Keratinocyte (primary cell): ENCODE data around the gene FAM13A. TPM values are rescaled to one million over a fixed set of nuclear protein-coding genes. Genes with fewer than 3 reads are reported as not detected.

Source experiments
- DNase-seq: peaks from one replicate; pipeline ENCODE4 v3.0.0-alpha.2; 2011; ENCODE audit warnings: low read depth, missing footprints, low spot score
- FAIRE-seq: peaks from 2 replicates; lab custom pipeline; 2011; peaks lifted over from hg19 to GRCh38; lab: Jason Lieb, UNC
- H2AFZ ChIP-seq: 2 replicates; pipeline ENCODE4 v1.6.0; 2012; ENCODE audit warnings: low read length, control low read depth, inconsistent platforms; ENCODE audit not compliant: control insufficient read depth
- H3K27ac ChIP-seq: 2 replicates; pipeline ENCODE4 v1.5.1; 2011; ENCODE audit warnings: low read length; ENCODE audit not compliant: control insufficient read depth, insufficient read depth
- H3K27me3 ChIP-seq: 3 replicates; pipeline ENCODE4 v1.6.0; 2011; ENCODE audit warnings: low read length; ENCODE audit not compliant: control insufficient read depth, insufficient read depth; ENCODE audit errors: extremely low read depth
- H3K36me3 ChIP-seq, 2 experiments: 2 replicates in 1 of 2; 3 replicates in 1 of 2; pipeline ENCODE4 v1.5.1; 2011; ENCODE audit warnings: low read length in 2 of 2, mild to moderate bottlenecking in 1 of 2; ENCODE audit not compliant: control insufficient read depth in 2 of 2, insufficient read depth in 2 of 2; ENCODE audit errors: extremely low read depth in 1 of 2
- H3K4me1 ChIP-seq: 3 replicates; pipeline ENCODE4 v1.5.1; 2011; ENCODE audit warnings: low read length; ENCODE audit not compliant: control insufficient read depth, insufficient read depth; ENCODE audit errors: extremely low read depth
- H3K4me2 ChIP-seq: 3 replicates; pipeline ENCODE4 v1.6.0; 2011; ENCODE audit warnings: low read depth, low read length; ENCODE audit not compliant: control insufficient read depth, insufficient read depth; ENCODE audit errors: extremely low read depth
- H3K4me3 ChIP-seq, 3 experiments: fragments of 200-600 bp in 1 of 3; sonication (generic) in 1 of 3; 2 replicates in 2 of 3; 3 replicates in 1 of 3; pipeline ENCODE4 v1.5.1; 2011 to 2016; ENCODE audit warnings: low read length in 3 of 3, mild to moderate bottlenecking in 3 of 3, control low read depth in 2 of 3, inconsistent platforms in 1 of 3, low read depth in 1 of 3, mixed read lengths in 1 of 3, mixed run types in 1 of 3, moderate library complexity in 1 of 3; ENCODE audit not compliant: control insufficient read depth in 2 of 3, insufficient read depth in 2 of 3; ENCODE audit errors: extremely low read depth in 1 of 3
- H3K79me2 ChIP-seq: 2 replicates; pipeline ENCODE4 v1.6.0; 2012; ENCODE audit warnings: low read length; ENCODE audit not compliant: control insufficient read depth, insufficient read depth
- H3K9ac ChIP-seq: 3 replicates; pipeline ENCODE4 v1.6.0; 2011; ENCODE audit warnings: low read length; ENCODE audit not compliant: control insufficient read depth, insufficient read depth; ENCODE audit errors: extremely low read depth
- H3K9me1 ChIP-seq: 3 replicates; pipeline ENCODE4 v1.6.0; 2011; ENCODE audit warnings: low read length; ENCODE audit not compliant: control insufficient read depth, insufficient read depth; ENCODE audit errors: extremely low read depth
- H3K9me3 ChIP-seq: 2 replicates; pipeline ENCODE4 v1.5.1; 2012; ENCODE audit warnings: low read depth, low read length; ENCODE audit not compliant: control insufficient read depth
- H4K20me1 ChIP-seq: 3 replicates; pipeline ENCODE4 v1.6.0; 2011; ENCODE audit warnings: low read length; ENCODE audit not compliant: control insufficient read depth, insufficient read depth; ENCODE audit errors: extremely low read depth
- EZH2 ChIP-seq: IDR thresholded peaks from one replicate; pipeline ENCODE4 v1.6.1; 2012; ENCODE audit warnings: inconsistent platforms, mild to moderate bottlenecking, low read length, moderate library complexity
- dilution Hi-C: fragments of 300-500 bp; cut with MboI; formaldehyde crosslinking; loops from one replicate; pipeline ENCODE4 v1.7.0; 2020; ENCODE audit warnings: low sequenced_read_pairs; ENCODE audit not compliant: extremely low pct_ligation_motif_present
- polyA plus RNA-seq, 5 experiments: library from polyadenylated mRNA; depleted of rRNA in 3 of 5; stranded (reverse) in 3 of 5; stranded (forward) in 1 of 5; unstranded in 1 of 5; fragments of >200 nt; gene quantifications; 1 replicate in 1 of 5; 2 replicates in 3 of 5; 3 replicates in 1 of 5; pipeline versions ENCODE4 v1.2.1 to v1.2.3, GENCODE V29; 2011 to 2012; ENCODE audit warnings: missing spikeins in 2 of 5, low read depth in 1 of 5, low replicate concordance in 1 of 5
- TF ChIP-seq, protein P1 (sequence below), 3 experiments: IDR thresholded peaks in 1 of 3; conservative IDR thresholded peaks in 1 of 3; optimal IDR thresholded peaks in 1 of 3; 2 replicates in 2 of 3; 3 replicates in 1 of 3; pipeline versions ENCODE3 to v1.5.1; 2011; ENCODE audit warnings: low read length in 3 of 3, mild to moderate bottlenecking in 3 of 3, moderate library complexity in 2 of 3, control low read depth in 1 of 3, inconsistent platforms in 1 of 3; ENCODE audit not compliant: insufficient read depth in 2 of 3; ENCODE audit errors: extremely low read depth in 1 of 3

Gene FAM13A
- polyA plus RNA-seq, 1 donor (not counting 4 experiments of a cell fraction or from before 2014, with no cell fraction given): 6.0 TPM

DNA sequence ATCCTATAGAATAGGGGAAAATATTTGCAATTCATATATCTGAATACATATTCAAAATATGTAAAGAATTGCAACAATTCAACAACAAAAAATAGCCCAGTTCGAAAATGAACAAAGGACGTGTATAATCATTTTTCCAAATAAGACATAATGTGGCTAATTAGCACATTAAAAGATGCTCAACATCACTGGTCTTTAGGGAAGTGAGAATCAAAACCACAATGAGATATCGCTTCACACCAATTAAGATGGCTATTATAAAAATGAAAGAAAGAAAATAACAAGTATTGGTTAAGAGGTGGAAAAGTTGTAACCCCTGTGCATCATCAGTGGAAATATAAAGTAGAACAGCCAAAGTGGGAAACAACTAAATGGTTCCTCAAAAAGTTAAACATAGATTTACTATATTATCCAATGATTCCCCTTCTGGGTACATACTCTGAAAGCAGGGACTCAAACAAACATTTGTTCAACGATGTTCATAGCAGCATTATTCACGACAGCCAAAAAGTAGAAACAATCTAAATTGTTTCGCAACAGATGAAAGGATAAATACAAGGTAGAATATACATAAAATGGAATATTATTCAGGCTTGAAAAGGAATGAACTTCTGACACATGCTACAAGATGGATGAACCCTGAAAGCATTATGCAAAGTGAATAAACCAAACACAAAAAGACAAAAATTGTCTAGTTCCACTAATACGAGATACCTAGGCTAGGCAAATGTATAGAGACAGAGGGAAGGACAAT lies 12.7 kb downstream of the FAM13A start:
- DNase-seq (no peak), FAIRE-seq (no peak)
- Histone ChIP-seq H3K4me3 (no peak overlapping the region), H3K27ac (no peak overlapping the region), H4K20me1 (no peaks in the 10 kb centered on the region), H3K9me3 (no peaks in the 10 kb centered on the region), H3K36me3 (no peaks in the 10 kb centered on the region), H2AFZ (no peak overlapping the region), H3K4me2 (no peak overlapping the region), H3K4me1 (no peaks in the 10 kb centered on the region), H3K9ac (no peak overlapping the region), H3K79me2 (no peaks in the 10 kb centered on the region), H3K9me1 (no peaks in the 10 kb centered on the region), H3K27me3 (no peaks in the 10 kb centered on the region)
- no peak for TF ChIP-seq EZH2
- TF ChIP-seq, protein P1, sequence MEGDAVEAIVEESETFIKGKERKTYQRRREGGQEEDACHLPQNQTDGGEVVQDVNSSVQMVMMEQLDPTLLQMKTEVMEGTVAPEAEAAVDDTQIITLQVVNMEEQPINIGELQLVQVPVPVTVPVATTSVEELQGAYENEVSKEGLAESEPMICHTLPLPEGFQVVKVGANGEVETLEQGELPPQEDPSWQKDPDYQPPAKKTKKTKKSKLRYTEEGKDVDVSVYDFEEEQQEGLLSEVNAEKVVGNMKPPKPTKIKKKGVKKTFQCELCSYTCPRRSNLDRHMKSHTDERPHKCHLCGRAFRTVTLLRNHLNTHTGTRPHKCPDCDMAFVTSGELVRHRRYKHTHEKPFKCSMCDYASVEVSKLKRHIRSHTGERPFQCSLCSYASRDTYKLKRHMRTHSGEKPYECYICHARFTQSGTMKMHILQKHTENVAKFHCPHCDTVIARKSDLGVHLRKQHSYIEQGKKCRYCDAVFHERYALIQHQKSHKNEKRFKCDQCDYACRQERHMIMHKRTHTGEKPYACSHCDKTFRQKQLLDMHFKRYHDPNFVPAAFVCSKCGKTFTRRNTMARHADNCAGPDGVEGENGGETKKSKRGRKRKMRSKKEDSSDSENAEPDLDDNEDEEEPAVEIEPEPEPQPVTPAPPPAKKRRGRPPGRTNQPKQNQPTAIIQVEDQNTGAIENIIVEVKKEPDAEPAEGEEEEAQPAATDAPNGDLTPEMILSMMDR (optimal IDR thresholded peaks at IDR 0.05 in 1 of 3, IDR thresholded peaks at IDR 0.05 in 1 of 3, conservative IDR thresholded peaks at IDR 0.05 in 1 of 3; ENCODE audit: extremely low read depth in 1 of 3, insufficient read depth in 2 of 3, low read length in 3 of 3): no peak
- dilution Hi-C loops: no loop called here

DNA sequence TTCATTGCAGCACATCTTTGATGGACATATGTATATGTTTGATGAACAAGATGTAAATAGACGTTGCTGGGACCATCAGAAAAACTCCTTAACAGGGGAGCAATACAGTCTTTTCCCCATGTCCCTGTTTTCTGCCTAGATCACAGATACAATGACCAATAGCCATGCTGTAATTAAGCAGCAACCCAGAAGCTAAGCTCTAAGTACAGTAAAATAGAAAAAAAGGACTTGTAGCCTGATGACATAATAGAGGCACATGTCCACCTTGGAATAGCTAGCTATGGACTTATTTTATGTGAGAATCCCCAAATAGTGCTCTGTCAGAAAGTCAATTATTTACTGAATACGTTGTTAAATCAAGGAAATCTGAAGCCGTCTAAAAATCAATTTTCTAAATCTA lies 14.9 kb downstream of the FAM13A start:
- H2AFZ ChIP-seq: no peak overlapping the region
- H3K79me2 ChIP-seq: no peaks in the 10 kb centered on the region
- H3K4me3 ChIP-seq: no peak overlapping the region
- dilution Hi-C loops: no loop called here
- FAIRE-seq (no peak), DNase-seq (no peak)
- no peak overlapping the region for H3K9ac ChIP-seq
- no peaks in the 10 kb centered on the region for H3K4me1 ChIP-seq
- H3K9me1 ChIP-seq: no peaks in the 10 kb centered on the region
- H3K4me2 ChIP-seq: no peak overlapping the region
- no peaks in the 10 kb centered on the region for H3K9me3 ChIP-seq
- H4K20me1 ChIP-seq: no peaks in the 10 kb centered on the region
- TF ChIP-seq, protein P1 (optimal IDR thresholded peaks at IDR 0.05 in 1 of 3, IDR thresholded peaks at IDR 0.05 in 1 of 3, conservative IDR thresholded peaks at IDR 0.05 in 1 of 3; ENCODE audit: extremely low read depth in 1 of 3, insufficient read depth in 2 of 3, low read length in 3 of 3): no peak
- no peak for TF ChIP-seq EZH2
- H3K36me3 ChIP-seq: no peaks in the 10 kb centered on the region
- no peak overlapping the region for H3K27ac ChIP-seq
- H3K27me3 ChIP-seq: no peaks in the 10 kb centered on the region
